ENCODE data around the gene CDH4.

Gene CDH4

DNA sequence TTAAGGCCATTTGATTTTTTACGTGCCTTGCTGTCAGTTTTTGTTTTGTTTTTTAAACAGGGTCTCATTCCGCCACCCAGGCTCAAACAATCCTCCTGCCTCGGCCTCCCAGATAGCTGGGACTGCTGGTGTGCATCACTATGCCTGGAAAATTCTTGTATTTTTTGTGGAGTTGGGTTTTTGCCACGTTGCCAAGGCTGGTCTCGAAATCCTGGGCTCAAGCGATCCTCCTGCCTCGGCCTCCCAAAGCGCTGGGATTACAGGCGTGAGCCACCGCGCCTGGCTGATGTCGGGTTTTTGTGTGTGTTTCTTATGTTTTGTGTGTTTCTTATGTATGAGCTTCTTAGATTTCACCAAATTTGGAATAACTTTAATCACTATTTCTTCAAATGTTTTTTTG lies 708.8 kb downstream of the CDH4 start (continued):
- no peak for TF ChIP-seq ZEB2 (tag by site-specific recombination; IDR thresholded peaks at IDR 0.05)
- no peak for TF ChIP-seq ZNF366 (tag by site-specific recombination; conservative IDR thresholded peaks at IDR 0.05)

DNA sequence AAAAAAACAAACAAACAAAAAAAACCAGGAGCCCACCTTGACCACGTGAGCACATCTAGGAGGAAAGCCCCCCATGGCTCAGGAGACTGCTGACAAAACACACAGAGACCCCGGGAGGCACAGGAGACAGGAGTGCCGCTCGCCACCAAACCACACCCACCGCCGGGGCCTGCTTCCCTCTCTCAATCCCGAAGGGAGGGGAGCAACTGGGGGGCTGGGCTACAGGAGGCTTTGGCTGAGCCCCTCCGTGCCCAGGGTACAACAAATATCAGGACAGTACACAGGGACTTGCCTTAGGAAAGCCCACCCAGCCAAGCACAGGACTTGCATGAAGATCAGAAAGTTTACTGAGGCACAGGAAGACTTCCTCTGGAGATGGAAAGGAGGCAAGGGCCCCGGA lies 711.1 kb downstream of the CDH4 start:
- no peak overlapping the region for H3K27ac ChIP-seq (ENCODE audit: extremely low read depth, low read depth, low read length)
- no peaks in the 10 kb centered on the region for H3K4me1 ChIP-seq (ENCODE audit: control insufficient read depth, insufficient read depth, low read length)
- no peak overlapping the region for H3K4me3 ChIP-seq (ENCODE audit: low read depth, low read length)
- no peaks in the 10 kb centered on the region for H3K36me3 ChIP-seq (ENCODE audit: control insufficient read depth in 2 of 2, insufficient read depth in 1 of 2, low read length in 2 of 2)
- POLR2A ChIA-PET: no interaction called here
- TF ChIP-seq ZBTB20 (tag by site-specific recombination; IDR thresholded peaks at IDR 0.05) (no peak), ZFP69B (tag by site-specific recombination; IDR thresholded peaks at IDR 0.05) (no peak)
- TF ChIP-seq, protein P1, sequence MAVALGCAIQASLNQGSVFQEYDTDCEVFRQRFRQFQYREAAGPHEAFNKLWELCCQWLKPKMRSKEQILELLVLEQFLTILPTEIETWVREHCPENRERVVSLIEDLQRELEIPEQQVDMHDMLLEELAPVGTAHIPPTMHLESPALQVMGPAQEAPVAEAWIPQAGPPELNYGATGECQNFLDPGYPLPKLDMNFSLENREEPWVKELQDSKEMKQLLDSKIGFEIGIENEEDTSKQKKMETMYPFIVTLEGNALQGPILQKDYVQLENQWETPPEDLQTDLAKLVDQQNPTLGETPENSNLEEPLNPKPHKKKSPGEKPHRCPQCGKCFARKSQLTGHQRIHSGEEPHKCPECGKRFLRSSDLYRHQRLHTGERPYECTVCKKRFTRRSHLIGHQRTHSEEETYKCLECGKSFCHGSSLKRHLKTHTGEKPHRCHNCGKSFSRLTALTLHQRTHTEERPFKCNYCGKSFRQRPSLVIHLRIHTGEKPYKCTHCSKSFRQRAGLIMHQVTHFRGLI (tag by site-specific recombination; IDR thresholded peaks at IDR 0.05): no peak
- H3K9me3 ChIP-seq (ENCODE audit: control insufficient read depth, insufficient read depth, low read depth, low read length): no peaks in the 10 kb centered on the region
- CTCF ChIA-PET: no interaction called here

DNA sequence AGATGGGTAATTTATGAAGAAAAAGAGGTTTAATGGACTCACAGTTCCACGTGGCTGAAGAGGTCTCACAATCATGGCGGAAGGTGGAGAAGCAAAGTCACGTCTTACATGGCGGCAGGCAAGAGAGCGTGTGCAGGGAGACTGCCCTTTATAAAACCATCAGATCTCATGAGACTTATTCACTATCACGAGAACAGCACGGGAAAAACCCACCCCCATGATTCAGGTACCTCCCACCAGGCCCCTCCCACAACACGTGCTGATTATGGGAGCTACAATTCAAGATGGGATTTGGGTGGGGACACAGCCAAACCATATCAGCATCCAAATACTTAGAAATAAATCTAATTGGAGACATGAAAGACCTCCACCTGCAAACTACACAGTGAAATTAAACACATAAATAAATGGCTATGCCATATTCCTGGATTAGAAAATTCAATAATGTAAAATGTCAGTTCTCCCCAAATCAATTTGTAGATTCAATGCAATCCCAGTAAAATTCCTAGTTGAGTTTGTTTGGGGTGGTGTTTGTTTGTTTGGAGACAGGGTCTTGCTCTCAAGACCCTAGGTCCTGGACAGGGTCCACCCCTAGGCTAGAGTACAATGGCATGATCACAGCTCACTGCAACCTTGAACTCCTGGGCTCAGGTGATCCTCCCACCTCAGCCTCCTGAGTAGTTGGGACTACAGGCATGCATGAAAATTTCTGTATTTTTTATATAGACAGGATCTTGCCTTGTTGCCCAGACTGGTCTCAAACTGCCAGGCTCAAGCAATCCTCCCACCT lies 712.0 kb downstream of the CDH4 start:
- CTCF ChIA-PET: no interaction called here
- no peak overlapping the region for H3K27ac ChIP-seq (ENCODE audit: extremely low read depth, low read depth, low read length)
- POLR2A ChIA-PET: no interaction called here
- no peak for TF ChIP-seq ZFHX2 (tag by site-specific recombination; conservative IDR thresholded peaks at IDR 0.05)
- H3K4me1 ChIP-seq (ENCODE audit: control insufficient read depth, insufficient read depth, low read length): no peaks in the 10 kb centered on the region
- H3K36me3 ChIP-seq (ENCODE audit: control insufficient read depth in 2 of 2, insufficient read depth in 1 of 2, low read length in 2 of 2): no peaks in the 10 kb centered on the region
- H3K9me3 ChIP-seq (ENCODE audit: control insufficient read depth, insufficient read depth, low read depth, low read length): no peaks in the 10 kb centered on the region
- H3K4me3 ChIP-seq (ENCODE audit: low read depth, low read length): no peak overlapping the region

DNA sequence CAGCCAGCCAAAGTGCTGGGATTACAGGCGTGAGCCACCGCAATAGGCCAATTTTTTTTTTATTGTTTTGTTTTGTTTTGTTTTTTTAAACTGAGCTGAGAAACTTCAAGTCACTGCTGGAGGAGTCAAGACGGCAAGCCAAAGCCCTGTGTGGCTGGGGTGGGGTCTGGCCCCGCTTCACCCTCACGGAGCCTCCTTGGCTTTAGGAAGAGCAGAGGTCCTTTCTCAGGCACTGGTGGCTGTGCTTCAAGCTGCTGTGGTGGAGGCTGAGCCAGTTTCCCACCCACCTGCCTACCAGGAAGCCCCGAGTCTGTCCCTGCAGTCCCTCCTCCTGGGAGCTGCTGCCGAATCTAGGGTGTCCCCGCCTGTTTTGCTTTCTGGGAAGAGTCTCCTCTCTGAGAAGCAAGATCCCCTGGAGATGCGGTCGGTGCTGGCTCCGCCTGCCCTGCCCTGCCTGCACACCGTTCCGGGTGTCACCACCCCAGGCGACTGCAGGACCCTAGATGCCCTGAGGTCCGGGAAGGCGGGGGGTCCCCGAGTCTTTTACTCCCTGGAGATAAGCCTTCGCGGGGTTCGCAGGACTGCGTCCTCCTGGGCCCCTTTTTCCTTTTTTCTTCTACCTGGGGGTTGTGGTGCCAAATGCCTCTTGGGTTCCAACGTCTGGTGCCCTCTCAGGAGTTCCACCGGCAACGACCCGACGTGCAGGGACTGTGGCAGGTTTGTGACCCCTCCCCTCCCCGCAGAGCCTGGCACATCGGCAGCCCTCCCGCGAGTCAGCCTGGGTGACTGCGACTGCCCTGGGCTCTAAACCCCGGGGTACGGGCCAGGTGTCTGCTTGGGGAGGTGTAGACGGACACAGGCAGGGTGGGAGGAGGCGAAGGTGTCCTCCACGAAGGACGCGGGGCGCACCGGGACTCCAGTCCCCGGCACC lies 712.9 kb downstream of the CDH4 start:
- CTCF ChIA-PET: no interaction called here
- H3K9me3 ChIP-seq (ENCODE audit: control insufficient read depth, insufficient read depth, low read depth, low read length): no peaks in the 10 kb centered on the region
- H3K4me1 ChIP-seq (ENCODE audit: control insufficient read depth, insufficient read depth, low read length): no peaks in the 10 kb centered on the region
- H3K36me3 ChIP-seq (ENCODE audit: control insufficient read depth in 2 of 2, insufficient read depth in 1 of 2, low read length in 2 of 2): no peaks in the 10 kb centered on the region
- TF ChIP-seq ZNF544 (tag by site-specific recombination; IDR thresholded peaks at IDR 0.05) (no peak), GLIS2 (tag by site-specific recombination; IDR thresholded peaks at IDR 0.05) (no peak), ZNF133 (tag by site-specific recombination; IDR thresholded peaks at IDR 0.05) (no peak), ZNF433 (tag by site-specific recombination; IDR thresholded peaks at IDR 0.05; ENCODE audit: low read depth) (no peak), KLF16 (tag by site-specific recombination; IDR thresholded peaks at IDR 0.05) (no peak), ZFHX2 (tag by site-specific recombination; conservative IDR thresholded peaks at IDR 0.05) (0 out of 2 replicates have a peak, but pooled peaks have one; percentile 14)
- TF ChIP-seq, protein P2, sequence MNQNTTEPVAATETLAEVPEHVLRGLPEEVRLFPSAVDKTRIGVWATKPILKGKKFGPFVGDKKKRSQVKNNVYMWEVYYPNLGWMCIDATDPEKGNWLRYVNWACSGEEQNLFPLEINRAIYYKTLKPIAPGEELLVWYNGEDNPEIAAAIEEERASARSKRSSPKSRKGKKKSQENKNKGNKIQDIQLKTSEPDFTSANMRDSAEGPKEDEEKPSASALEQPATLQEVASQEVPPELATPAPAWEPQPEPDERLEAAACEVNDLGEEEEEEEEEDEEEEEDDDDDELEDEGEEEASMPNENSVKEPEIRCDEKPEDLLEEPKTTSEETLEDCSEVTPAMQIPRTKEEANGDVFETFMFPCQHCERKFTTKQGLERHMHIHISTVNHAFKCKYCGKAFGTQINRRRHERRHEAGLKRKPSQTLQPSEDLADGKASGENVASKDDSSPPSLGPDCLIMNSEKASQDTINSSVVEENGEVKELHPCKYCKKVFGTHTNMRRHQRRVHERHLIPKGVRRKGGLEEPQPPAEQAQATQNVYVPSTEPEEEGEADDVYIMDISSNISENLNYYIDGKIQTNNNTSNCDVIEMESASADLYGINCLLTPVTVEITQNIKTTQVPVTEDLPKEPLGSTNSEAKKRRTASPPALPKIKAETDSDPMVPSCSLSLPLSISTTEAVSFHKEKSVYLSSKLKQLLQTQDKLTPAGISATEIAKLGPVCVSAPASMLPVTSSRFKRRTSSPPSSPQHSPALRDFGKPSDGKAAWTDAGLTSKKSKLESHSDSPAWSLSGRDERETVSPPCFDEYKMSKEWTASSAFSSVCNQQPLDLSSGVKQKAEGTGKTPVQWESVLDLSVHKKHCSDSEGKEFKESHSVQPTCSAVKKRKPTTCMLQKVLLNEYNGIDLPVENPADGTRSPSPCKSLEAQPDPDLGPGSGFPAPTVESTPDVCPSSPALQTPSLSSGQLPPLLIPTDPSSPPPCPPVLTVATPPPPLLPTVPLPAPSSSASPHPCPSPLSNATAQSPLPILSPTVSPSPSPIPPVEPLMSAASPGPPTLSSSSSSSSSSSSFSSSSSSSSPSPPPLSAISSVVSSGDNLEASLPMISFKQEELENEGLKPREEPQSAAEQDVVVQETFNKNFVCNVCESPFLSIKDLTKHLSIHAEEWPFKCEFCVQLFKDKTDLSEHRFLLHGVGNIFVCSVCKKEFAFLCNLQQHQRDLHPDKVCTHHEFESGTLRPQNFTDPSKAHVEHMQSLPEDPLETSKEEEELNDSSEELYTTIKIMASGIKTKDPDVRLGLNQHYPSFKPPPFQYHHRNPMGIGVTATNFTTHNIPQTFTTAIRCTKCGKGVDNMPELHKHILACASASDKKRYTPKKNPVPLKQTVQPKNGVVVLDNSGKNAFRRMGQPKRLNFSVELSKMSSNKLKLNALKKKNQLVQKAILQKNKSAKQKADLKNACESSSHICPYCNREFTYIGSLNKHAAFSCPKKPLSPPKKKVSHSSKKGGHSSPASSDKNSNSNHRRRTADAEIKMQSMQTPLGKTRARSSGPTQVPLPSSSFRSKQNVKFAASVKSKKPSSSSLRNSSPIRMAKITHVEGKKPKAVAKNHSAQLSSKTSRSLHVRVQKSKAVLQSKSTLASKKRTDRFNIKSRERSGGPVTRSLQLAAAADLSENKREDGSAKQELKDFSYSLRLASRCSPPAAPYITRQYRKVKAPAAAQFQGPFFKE (tag by site-specific recombination; IDR thresholded peaks at IDR 0.05; ENCODE audit: borderline replicate concordance): no peak
- TF ChIP-seq, protein P3, sequence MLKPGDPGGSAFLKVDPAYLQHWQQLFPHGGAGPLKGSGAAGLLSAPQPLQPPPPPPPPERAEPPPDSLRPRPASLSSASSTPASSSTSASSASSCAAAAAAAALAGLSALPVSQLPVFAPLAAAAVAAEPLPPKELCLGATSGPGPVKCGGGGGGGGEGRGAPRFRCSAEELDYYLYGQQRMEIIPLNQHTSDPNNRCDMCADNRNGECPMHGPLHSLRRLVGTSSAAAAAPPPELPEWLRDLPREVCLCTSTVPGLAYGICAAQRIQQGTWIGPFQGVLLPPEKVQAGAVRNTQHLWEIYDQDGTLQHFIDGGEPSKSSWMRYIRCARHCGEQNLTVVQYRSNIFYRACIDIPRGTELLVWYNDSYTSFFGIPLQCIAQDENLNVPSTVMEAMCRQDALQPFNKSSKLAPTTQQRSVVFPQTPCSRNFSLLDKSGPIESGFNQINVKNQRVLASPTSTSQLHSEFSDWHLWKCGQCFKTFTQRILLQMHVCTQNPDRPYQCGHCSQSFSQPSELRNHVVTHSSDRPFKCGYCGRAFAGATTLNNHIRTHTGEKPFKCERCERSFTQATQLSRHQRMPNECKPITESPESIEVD (tag by site-specific recombination; IDR thresholded peaks at IDR 0.05): no peak
- TF ChIP-seq, protein P4, sequence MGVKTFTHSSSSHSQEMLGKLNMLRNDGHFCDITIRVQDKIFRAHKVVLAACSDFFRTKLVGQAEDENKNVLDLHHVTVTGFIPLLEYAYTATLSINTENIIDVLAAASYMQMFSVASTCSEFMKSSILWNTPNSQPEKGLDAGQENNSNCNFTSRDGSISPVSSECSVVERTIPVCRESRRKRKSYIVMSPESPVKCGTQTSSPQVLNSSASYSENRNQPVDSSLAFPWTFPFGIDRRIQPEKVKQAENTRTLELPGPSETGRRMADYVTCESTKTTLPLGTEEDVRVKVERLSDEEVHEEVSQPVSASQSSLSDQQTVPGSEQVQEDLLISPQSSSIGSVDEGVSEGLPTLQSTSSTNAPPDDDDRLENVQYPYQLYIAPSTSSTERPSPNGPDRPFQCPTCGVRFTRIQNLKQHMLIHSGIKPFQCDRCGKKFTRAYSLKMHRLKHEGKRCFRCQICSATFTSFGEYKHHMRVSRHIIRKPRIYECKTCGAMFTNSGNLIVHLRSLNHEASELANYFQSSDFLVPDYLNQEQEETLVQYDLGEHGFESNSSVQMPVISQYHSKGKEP (tag by site-specific recombination; IDR thresholded peaks at IDR 0.05): no peak
- H3K27ac ChIP-seq (ENCODE audit: extremely low read depth, low read depth, low read length): no peak overlapping the region
- H3K4me3 ChIP-seq (ENCODE audit: low read depth, low read length): no peak overlapping the region
- POLR2A ChIA-PET: no interaction called here
